PC-9 (cell line): Measurements from ENCODE around the gene FAM174A. TPM values are rescaled to one million over a fixed set of nuclear protein-coding genes. Genes with fewer than 3 reads are reported as not detected.
"Not testable (repeated sequence)": the region's sequence is repeated elsewhere in the genome, so short reads cannot be mapped to it uniquely, and the experiment has no call there.

Source experiments
- BruUV-seq: library from RNA; stranded (reverse); fragments of 400-500 nt; replicated peaks from 2 replicates; lab custom pipeline; 2021; lab: Mats Ljungman, UMichigan
- CTCF ChIA-PET: fragments of 300-600 bp; sonication (Branson Sonifier 250); formaldehyde crosslinking; loops from one replicate; lab custom pipeline; 2022; ENCODE audit warnings: antibody characterized with exemption; lab: Charles Lee
- POLR2A ChIA-PET: fragments of 300-600 bp; sonication (Branson Sonifier 250); formaldehyde crosslinking; loops from one replicate; lab custom pipeline; 2022; ENCODE audit warnings: antibody characterized with exemption; ENCODE audit not compliant: unreplicated experiment; lab: Charles Lee
- DNase-seq, 2 experiments: peaks; one replicate each; pipeline versions ENCODE4 v3.0.0 to v3.0.0-alpha.2; 2015 to 2022; ENCODE audit warnings: mixed read lengths in 1 of 2
- H2AFZ ChIP-seq: fragments of 200-600 bp; sonication (generic); 2 replicates; pipeline ENCODE4 v1.8.1; 2017; ENCODE audit warnings: antibody characterized with exemption
- H3F3A ChIP-seq: fragments of 200-600 bp; sonication (generic); 2 replicates; pipeline ENCODE4 v1.8.1; 2017; ENCODE audit warnings: antibody characterized with exemption, mild to moderate bottlenecking, low read depth; ENCODE audit not compliant: insufficient read depth
- H3K27ac ChIP-seq: fragments of 200-600 bp; sonication (generic); 2 replicates; pipeline ENCODE4 v1.6.1; 2016; ENCODE audit warnings: mixed run types
- H3K27me3 ChIP-seq: fragments of 200-600 bp; sonication (generic); 2 replicates; pipeline ENCODE4 v1.6.1; 2016; ENCODE audit warnings: low read depth, mixed run types; ENCODE audit not compliant: insufficient read depth
- H3K36me3 ChIP-seq: fragments of 200-600 bp; sonication (generic); 2 replicates; pipeline ENCODE4 v1.6.1; 2016; ENCODE audit warnings: low read depth, mixed run types
- H3K4me1 ChIP-seq: fragments of 200-600 bp; sonication (generic); replicated peaks from 2 replicates; pipeline ENCODE4 v1.6.1; 2016; ENCODE audit warnings: mixed run types; ENCODE audit not compliant: insufficient read depth
- H3K4me2 ChIP-seq: fragments of 200-600 bp; sonication (generic); 2 replicates; pipeline ENCODE4 v1.6.1; 2017; ENCODE audit warnings: mixed run types
- H3K4me3 ChIP-seq: fragments of 200-600 bp; sonication (generic); 2 replicates; pipeline ENCODE4 v1.6.1; 2016; ENCODE audit warnings: mixed run types
- H3K79me2 ChIP-seq: fragments of 200-600 bp; sonication (generic); 2 replicates; pipeline ENCODE4 v1.6.1; 2017; ENCODE audit warnings: low read depth, mixed run types
- H3K9me2 ChIP-seq: fragments of 200-600 bp; sonication (generic); 2 replicates; pipeline ENCODE4 v1.8.1; 2017; ENCODE audit warnings: mild to moderate bottlenecking; ENCODE audit not compliant: insufficient read depth
- H3K9me3 ChIP-seq: fragments of 200-600 bp; sonication (generic); 2 replicates; pipeline ENCODE4 v1.8.1; 2016; ENCODE audit warnings: low read depth; ENCODE audit not compliant: insufficient read depth
- H4K20me1 ChIP-seq: fragments of 200-600 bp; sonication (generic); 2 replicates; pipeline ENCODE4 v1.8.1; 2017; ENCODE audit not compliant: insufficient read depth
- CTCF ChIP-seq: fragments of 200-600 bp; sonication (generic); conservative IDR thresholded peaks from 2 replicates; pipeline ENCODE4 v1.6.1; 2017; ENCODE audit warnings: mixed run types, antibody characterized with exemption, mild to moderate bottlenecking, moderate library complexity
- EZH2 ChIP-seq: fragments of 200-600 bp; sonication (generic); IDR thresholded peaks from 2 replicates; pipeline ENCODE4 v1.8.0; 2017; ENCODE audit warnings: antibody characterized with exemption, low read depth
- intact Hi-C: fragments of 100-400 bp; cut with micrococcal nuclease; formaldehyde crosslinking; loops from one replicate; pipeline ENCODE4 v1.10.0; 2022; ENCODE audit not compliant: unreplicated experiment
- total RNA-seq: library from RNA; stranded (reverse); gene quantifications from 2 replicates; pipeline ENCODE4 v1.2.3, GENCODE V29; 2021

Gene FAM174A
- total RNA-seq, 1 experiment from 2014 or later, result 9.2 TPM

GRCh38 chr5:100600298-100600994 is 65.3 kb downstream of the FAM174A start:
- Histone ChIP-seq H3K4me3 (no peak overlapping the region), H3K27me3 (no peaks in the 10 kb centered on the region), H3K4me2 (no peak overlapping the region), H3K79me2 (no peaks in the 10 kb centered on the region), H3F3A (no peaks in the 10 kb centered on the region), H2AFZ (no peak overlapping the region), H4K20me1 (no peaks in the 10 kb centered on the region), H3K4me1 (no peaks in the 10 kb centered on the region), H3K36me3 (no peaks in the 10 kb centered on the region), H3K9me3 (no peaks in the 10 kb centered on the region), H3K27ac (no peak overlapping the region), H3K9me2 (no peaks in the 10 kb centered on the region)
- intact Hi-C loops, result no loop called here
- CTCF ChIA-PET, result interaction anchor here (0.6 kb wide), 1 partner anchor 1540 kb away, joined by 5 read pairs; no protein-coding TSS in a partner anchor
- no peak for DNase-seq
- POLR2A ChIA-PET, result no interaction called here
- TF ChIP-seq CTCF (no peak), EZH2 (no peak)
- BruUV-seq, result no TSS peak

- Histone ChIP-seq H3K4me1 (no peaks in the 10 kb centered on the region), H4K20me1 (no peaks in the 10 kb centered on the region), H3K27ac (no peak overlapping the region), H3F3A (no peaks in the 10 kb centered on the region), H3K4me3 (no peak overlapping the region), H3K9me2 (no peaks in the 10 kb centered on the region), H3K27me3 (no peaks in the 10 kb centered on the region), H3K9me3 (no peaks in the 10 kb centered on the region), H3K79me2 (no peaks in the 10 kb centered on the region), H3K36me3 (no peaks in the 10 kb centered on the region), H3K4me2 (no peak overlapping the region), H2AFZ (no peak overlapping the region)
- intact Hi-C loops, result no loop called here
- TF ChIP-seq CTCF (no peak), EZH2 (no peak)
- no peak for DNase-seq
- CTCF ChIA-PET, result no interaction called here
- POLR2A ChIA-PET, result no interaction called here
- no TSS peak for BruUV-seq
Measured at GRCh38 chr5:100603141-100603540, 68.0 kb downstream of the FAM174A start.

- H3K9me3 ChIP-seq, POLR2A ChIA-PET, BruUV-seq, CTCF ChIA-PET, H3K27ac ChIP-seq, H3K4me3 ChIP-seq, H3K9me2 ChIP-seq, H3K4me2 ChIP-seq, H3K4me1 ChIP-seq, H3K79me2 ChIP-seq, intact Hi-C loops, H3K36me3 ChIP-seq, H2AFZ ChIP-seq, DNase-seq, H3K27me3 ChIP-seq, H3F3A ChIP-seq, H4K20me1 ChIP-seq: not testable (repeated sequence)
Measured at GRCh38 chr5:100604021-100604420, 68.8 kb downstream of the FAM174A start.

GRCh38 chr5:100609594-100609993 is 74.4 kb downstream of the FAM174A start:
- TF ChIP-seq EZH2, result no peak
- no peak for TF ChIP-seq CTCF
- no peaks in the 10 kb centered on the region for H3K9me3 ChIP-seq
- no peaks in the 10 kb centered on the region for H3K27me3 ChIP-seq
- no peaks in the 10 kb centered on the region for H3K79me2 ChIP-seq
- no peaks in the 10 kb centered on the region for H3F3A ChIP-seq
- intact Hi-C loops, result no loop called here
- BruUV-seq, result no TSS peak
- no peak for DNase-seq
- no peaks in the 10 kb centered on the region for H3K9me2 ChIP-seq
- ChIA-PET CTCF (no interaction called here), POLR2A (no interaction called here)
- H4K20me1 ChIP-seq, result no peaks in the 10 kb centered on the region
- no peak overlapping the region for H3K27ac ChIP-seq
- H3K36me3 ChIP-seq, result no peaks in the 10 kb centered on the region
- H3K4me1 ChIP-seq, result no peaks in the 10 kb centered on the region
- H3K4me3 ChIP-seq, result no peak overlapping the region
- H3K4me2 ChIP-seq, result no peak overlapping the region
- H2AFZ ChIP-seq, result no peak overlapping the region
